ENCODE results near the gene CDKN2C.
"Not testable (repeated sequence)": the region's sequence is repeated elsewhere in the genome, so short reads cannot be mapped to it uniquely, and the experiment has no call there.

GRCh38 chr1:51005549-51005948 is 35.5 kb downstream of the CDKN2C start:
- not testable (repeated sequence) for TF ChIP-seq POLR2A (IDR thresholded peaks at IDR 0.05; ENCODE audit: extremely low read depth, insufficient read length); CTCF (IDR thresholded peaks at IDR 0.05; ENCODE audit: low read depth, low read length)
- TF ChIP-seq, protein P1, sequence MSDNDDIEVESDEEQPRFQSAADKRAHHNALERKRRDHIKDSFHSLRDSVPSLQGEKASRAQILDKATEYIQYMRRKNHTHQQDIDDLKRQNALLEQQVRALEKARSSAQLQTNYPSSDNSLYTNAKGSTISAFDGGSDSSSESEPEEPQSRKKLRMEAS (IDR thresholded peaks at IDR 0.05; ENCODE audit: low read depth, low read length): not testable (repeated sequence)
